Neural cell (in vitro differentiated cells): ENCODE data around the gene GLRX. TPM values are rescaled to one million over a fixed set of nuclear protein-coding genes. Genes with fewer than 3 reads are reported as not detected.

Experiments
- H2AFZ ChIP-seq: fragments of 200-600, 300-800 bp; sonication (generic), shearing (Covaris generic); 2 replicates; pipeline ENCODE4 v1.6.0; 2014; ENCODE audit warnings: low read depth, mild to moderate bottlenecking, antibody characterized with exemption, low read length, moderate library complexity
- H3F3A ChIP-seq: fragments of 200-600 bp; shearing (Covaris generic); 2 replicates; pipeline ENCODE4 v1.6.1; 2016; ENCODE audit warnings: mild to moderate bottlenecking, moderate library complexity, mixed read lengths, antibody characterized with exemption, low read length; ENCODE audit not compliant: insufficient read depth, poor library complexity, severe bottlenecking
- H3K27ac ChIP-seq: fragments of 200-600, 300-800 bp; sonication (generic), shearing (Covaris generic); 2 replicates; pipeline ENCODE4 v1.5.1; 2014; ENCODE audit warnings: mild to moderate bottlenecking, low read length, moderate library complexity
- H3K27me3 ChIP-seq: fragments of 300-800, 200-600 bp; sonication (generic), shearing (Covaris generic); 2 replicates; pipeline ENCODE4 v1.6.0; 2014; ENCODE audit warnings: mild to moderate bottlenecking, low read depth, low read length, moderate library complexity; ENCODE audit not compliant: insufficient read depth
- H3K36me3 ChIP-seq: fragments of 300-800, 200-600 bp; sonication (generic), shearing (Covaris generic); 2 replicates; pipeline ENCODE4 v1.5.1; 2014; ENCODE audit warnings: mild to moderate bottlenecking, antibody characterized with exemption, low read length, moderate library complexity; ENCODE audit not compliant: insufficient read depth
- H3K4me2 ChIP-seq: fragments of 300-800, 200-600 bp; sonication (generic), shearing (Covaris generic); 2 replicates; pipeline ENCODE4 v1.6.0; 2014; ENCODE audit warnings: mild to moderate bottlenecking, low read length
- H3K4me3 ChIP-seq: fragments of 300-800, 200-600 bp; sonication (generic), shearing (Covaris generic); 2 replicates; pipeline ENCODE4 v1.5.1; 2014; ENCODE audit warnings: mild to moderate bottlenecking, low read length, moderate library complexity
- H3K79me2 ChIP-seq: fragments of 200-600 bp; shearing (Covaris generic); replicated peaks from 2 replicates; pipeline ENCODE4 v1.6.0; 2014; ENCODE audit warnings: mild to moderate bottlenecking, low read length, moderate library complexity; ENCODE audit not compliant: insufficient read depth
- H3K9ac ChIP-seq: fragments of 300-800, 200-600 bp; sonication (generic), shearing (Covaris generic); 2 replicates; pipeline ENCODE4 v1.6.1; 2016; ENCODE audit warnings: mild to moderate bottlenecking, low read length, mixed read lengths
- H3K9me2 ChIP-seq: fragments of 200-600 bp; shearing (Covaris generic); 2 replicates; pipeline ENCODE4 v1.6.1; 2016; ENCODE audit warnings: mild to moderate bottlenecking, low read length, mixed read lengths; ENCODE audit not compliant: insufficient read depth
- H3K9me3 ChIP-seq: fragments of 200-600, 300-800 bp; sonication (generic), shearing (Covaris generic); 2 replicates; pipeline ENCODE4 v1.6.1; 2016; ENCODE audit warnings: mild to moderate bottlenecking, mixed run types, low read length, moderate library complexity, mixed read lengths
- H4K20me1 ChIP-seq: fragments of 200-600 bp; shearing (Covaris generic); 2 replicates; pipeline ENCODE4 v1.6.1; 2016; ENCODE audit warnings: mild to moderate bottlenecking, mixed run types; ENCODE audit not compliant: insufficient read depth
- CTCF ChIP-seq: fragments of 450-650 bp; IDR thresholded peaks from 2 replicates; pipeline ENCODE4 v1.5.1; 2014; ENCODE audit warnings: antibody characterized with exemption, mild to moderate bottlenecking, moderate library complexity; ENCODE audit not compliant: poor library complexity, severe bottlenecking
- EP300 ChIP-seq: fragments of 450-650 bp; conservative IDR thresholded peaks from 2 replicates; pipeline ENCODE4 v1.6.1; 2014; ENCODE audit warnings: antibody characterized with exemption, mild to moderate bottlenecking, moderate library complexity; ENCODE audit not compliant: poor library complexity, severe bottlenecking
- EZH2 ChIP-seq: fragments of 200-600, 300-800 bp; shearing (Covaris generic), sonication (generic); IDR thresholded peaks from 2 replicates; pipeline ENCODE4 v1.6.1; 2014; ENCODE audit warnings: antibody characterized with exemption, low read length, borderline replicate concordance, mild to moderate bottlenecking; ENCODE audit not compliant: insufficient read depth, poor library complexity, severe bottlenecking
- MXI1 ChIP-seq: fragments of 450-650 bp; conservative IDR thresholded peaks from 2 replicates; pipeline ENCODE4 v1.6.1; 2014; ENCODE audit warnings: antibody characterized with exemption, mild to moderate bottlenecking; ENCODE audit not compliant: poor library complexity, severe bottlenecking
- POLR2AphosphoS5 ChIP-seq: IDR thresholded peaks from 2 replicates; pipeline ENCODE4 v1.6.1; 2012
- RAD21 ChIP-seq: fragments of 450-650 bp; conservative IDR thresholded peaks from 2 replicates; pipeline ENCODE4 v1.6.1; 2014; ENCODE audit warnings: antibody characterized with exemption, mild to moderate bottlenecking, moderate library complexity
- REST ChIP-seq: IDR thresholded peaks from 2 replicates; pipeline ENCODE4 v1.6.1; 2012; ENCODE audit warnings: borderline replicate concordance
- SMC3 ChIP-seq: fragments of 450-650 bp; conservative IDR thresholded peaks from 2 replicates; pipeline ENCODE4 v1.6.1; 2014; ENCODE audit warnings: antibody characterized with exemption, mild to moderate bottlenecking, moderate library complexity; ENCODE audit not compliant: poor library complexity
- TAF1 ChIP-seq: IDR thresholded peaks from 2 replicates; pipeline ENCODE4 v1.6.1; 2012; ENCODE audit warnings: low read depth
- polyA plus RNA-seq: library from polyadenylated mRNA; depleted of rRNA; stranded (reverse); fragments of >200 nt; gene quantifications from 2 replicates; pipeline ENCODE4 v1.2.3, GENCODE V29; 2014

GLRX gene
- polyA plus RNA-seq, 1 donor from 2014 or later, result 54.0 TPM

- H3K4me2 ChIP-seq, result no peak overlapping the region
- no peak for TF ChIP-seq REST
- TF ChIP-seq SMC3, result no peak
- TF ChIP-seq EP300, result no peak
- TF ChIP-seq EZH2, result no peak
- TF ChIP-seq CTCF, result no peak
- no peak for TF ChIP-seq TAF1
- no peak for TF ChIP-seq RAD21
- no peak for TF ChIP-seq MXI1
- TF ChIP-seq POLR2AphosphoS5, result no peak
- no peak overlapping the region for H3K4me3 ChIP-seq
- no peak overlapping the region for H3K9ac ChIP-seq
- no peaks in the 10 kb centered on the region for H4K20me1 ChIP-seq
- no peak overlapping the region for H2AFZ ChIP-seq
- no peaks in the 10 kb centered on the region for H3K9me2 ChIP-seq
- H3F3A ChIP-seq, result no peaks in the 10 kb centered on the region
- H3K79me2 ChIP-seq, result no peaks in the 10 kb centered on the region
- H3K36me3 ChIP-seq, result no peaks in the 10 kb centered on the region
- H3K9me3 ChIP-seq, result no peaks in the 10 kb centered on the region
- no peaks in the 10 kb centered on the region for H3K27me3 ChIP-seq
- H3K27ac ChIP-seq, result no peak overlapping the region
Measured at GRCh38 chr5:95806687-95807086, 15.8 kb downstream of the GLRX start.

DNA sequence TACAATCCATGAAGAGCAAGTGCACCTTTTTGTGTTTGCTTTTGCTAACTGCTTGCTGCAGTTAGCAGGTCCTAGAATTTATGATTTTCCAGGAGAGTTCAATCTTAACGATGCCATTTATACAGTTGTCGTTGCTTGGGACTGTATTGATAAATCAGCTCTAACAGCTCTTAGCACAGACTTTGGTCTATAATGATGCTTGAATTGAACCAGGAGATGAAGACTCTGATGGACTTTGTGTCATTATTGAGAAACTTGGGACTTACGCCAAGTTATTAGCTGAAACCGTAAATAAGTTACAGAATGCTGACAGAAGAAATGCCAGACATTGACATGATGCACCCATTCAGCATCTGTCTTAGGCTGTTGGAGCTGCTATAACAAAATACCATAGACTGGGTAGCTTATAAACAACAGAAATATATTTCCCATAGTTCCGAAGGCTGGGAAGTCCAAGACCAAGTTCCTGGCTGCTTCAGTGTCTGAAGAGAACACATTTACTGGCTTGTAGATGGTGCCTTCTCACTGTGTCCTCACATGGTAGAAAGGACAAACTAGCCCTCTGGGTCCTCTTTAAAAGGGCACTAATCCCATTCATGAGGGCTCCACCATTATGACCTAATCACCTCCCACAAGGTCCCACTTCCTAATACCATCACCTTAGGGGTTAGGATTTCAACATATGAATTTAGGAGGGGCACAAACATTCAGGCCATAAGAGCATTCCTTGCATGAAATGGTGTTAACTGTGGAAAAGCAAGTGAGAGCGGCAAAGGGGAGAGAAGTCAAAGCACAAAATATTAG is 17.6 kb downstream of the GLRX start:
- H3K9ac ChIP-seq, result no peak overlapping the region
- H3K9me3 ChIP-seq, result no peaks in the 10 kb centered on the region
- H3K79me2 ChIP-seq, result no peaks in the 10 kb centered on the region
- H2AFZ ChIP-seq, result no peak overlapping the region
- H3K4me3 ChIP-seq, result no peak overlapping the region
- H3K27ac ChIP-seq, result no peak overlapping the region
- H3K36me3 ChIP-seq, result no peaks in the 10 kb centered on the region
- H3F3A ChIP-seq, result no peaks in the 10 kb centered on the region
- H3K4me2 ChIP-seq, result no peak overlapping the region
- TF ChIP-seq CTCF, result no peak
- no peak for TF ChIP-seq TAF1
- no peak for TF ChIP-seq RAD21
- H3K27me3 ChIP-seq, result no peaks in the 10 kb centered on the region
- H4K20me1 ChIP-seq, result no peaks in the 10 kb centered on the region
- H3K9me2 ChIP-seq, result no peaks in the 10 kb centered on the region
